Panc1 (cell line): ENCODE measurements around the gene SOCS6.

Experiments used
- CTCF ChIP-seq: fragments of 450-650 bp; IDR thresholded peaks from 2 replicates; pipeline ENCODE4 v1.5.1; 2017; ENCODE audit warnings: mild to moderate bottlenecking
- POLR2AphosphoS5 ChIP-seq: IDR thresholded peaks from 2 replicates; pipeline ENCODE4 v1.6.1; 2012; ENCODE audit warnings: mild to moderate bottlenecking, low read depth, low read length, moderate library complexity
- SIN3A ChIP-seq: IDR thresholded peaks from 2 replicates; pipeline ENCODE4 v1.6.1; 2012; ENCODE audit warnings: low read depth, mild to moderate bottlenecking, low read length, moderate library complexity, borderline replicate concordance; ENCODE audit not compliant: insufficient read depth
- TCF7L2 ChIP-seq: IDR thresholded peaks from 2 replicates; pipeline ENCODE4 v1.6.1; 2011; ENCODE audit warnings: mild to moderate bottlenecking, low read depth, low read length, inconsistent platforms

- TF ChIP-seq CTCF (no peak), POLR2AphosphoS5 (no peak), TCF7L2 (no peak), SIN3A (no peak)
Measured at GRCh38 chr18:70376914-70377258, 88.0 kb downstream of the SOCS6 start.
